ENCODE data around the gene ALAS1. TPM values are rescaled to one million over a fixed set of nuclear protein-coding genes. Genes with fewer than 3 reads are reported as not detected.

The ALAS1 gene
- total and polyA plus RNA-seq, 2 experiments from 2014 or later = 17.8 to 42.8 TPM

DNA sequence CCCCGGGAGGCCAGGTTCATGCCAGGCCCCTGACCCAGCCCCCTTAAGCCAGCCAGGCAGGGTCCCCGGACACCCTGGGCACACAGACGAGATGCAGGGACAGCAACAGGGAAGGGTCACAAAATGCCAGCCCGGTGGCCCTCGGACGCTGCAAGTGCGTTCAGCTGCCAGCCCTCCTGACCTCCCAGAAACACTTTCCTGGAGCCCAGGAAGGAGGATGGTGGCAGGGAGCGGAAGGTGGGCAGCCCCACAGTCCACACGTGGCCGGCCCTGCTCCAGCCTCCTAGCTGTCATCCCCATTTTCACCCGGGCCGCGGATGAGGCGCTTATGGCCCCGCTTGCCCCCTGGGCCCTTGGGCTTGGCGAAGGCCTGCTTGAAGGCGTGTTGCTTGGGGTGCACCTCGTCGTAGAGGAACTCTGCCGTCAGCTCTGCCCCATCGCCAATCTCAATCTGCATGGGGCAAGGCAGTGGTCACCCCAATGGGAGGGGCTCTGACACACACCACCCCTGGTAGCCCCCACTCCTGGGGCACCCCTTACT lies 30.9 kb downstream of the ALAS1 start (continued):
- no peak for TF ChIP-seq ZNF114 (CRISPR knock-in tag; IDR thresholded peaks at IDR 0.05)
- TF ChIP-seq CREB1 (CRISPR knock-in tag; IDR thresholded peaks at IDR 0.05; ENCODE audit: low read depth) = no peak
- TF ChIP-seq NANOG (IDR thresholded peaks at IDR 0.05; ENCODE audit: borderline replicate concordance) = no peak
- no peak for TF ChIP-seq STAT1 (IDR thresholded peaks at IDR 0.05; ENCODE audit: unreplicated experiment)
- no peak for TF ChIP-seq ZNF331 (CRISPR knock-in tag; IDR thresholded peaks at IDR 0.05; ENCODE audit: low read depth)
- TF ChIP-seq, protein P1, sequence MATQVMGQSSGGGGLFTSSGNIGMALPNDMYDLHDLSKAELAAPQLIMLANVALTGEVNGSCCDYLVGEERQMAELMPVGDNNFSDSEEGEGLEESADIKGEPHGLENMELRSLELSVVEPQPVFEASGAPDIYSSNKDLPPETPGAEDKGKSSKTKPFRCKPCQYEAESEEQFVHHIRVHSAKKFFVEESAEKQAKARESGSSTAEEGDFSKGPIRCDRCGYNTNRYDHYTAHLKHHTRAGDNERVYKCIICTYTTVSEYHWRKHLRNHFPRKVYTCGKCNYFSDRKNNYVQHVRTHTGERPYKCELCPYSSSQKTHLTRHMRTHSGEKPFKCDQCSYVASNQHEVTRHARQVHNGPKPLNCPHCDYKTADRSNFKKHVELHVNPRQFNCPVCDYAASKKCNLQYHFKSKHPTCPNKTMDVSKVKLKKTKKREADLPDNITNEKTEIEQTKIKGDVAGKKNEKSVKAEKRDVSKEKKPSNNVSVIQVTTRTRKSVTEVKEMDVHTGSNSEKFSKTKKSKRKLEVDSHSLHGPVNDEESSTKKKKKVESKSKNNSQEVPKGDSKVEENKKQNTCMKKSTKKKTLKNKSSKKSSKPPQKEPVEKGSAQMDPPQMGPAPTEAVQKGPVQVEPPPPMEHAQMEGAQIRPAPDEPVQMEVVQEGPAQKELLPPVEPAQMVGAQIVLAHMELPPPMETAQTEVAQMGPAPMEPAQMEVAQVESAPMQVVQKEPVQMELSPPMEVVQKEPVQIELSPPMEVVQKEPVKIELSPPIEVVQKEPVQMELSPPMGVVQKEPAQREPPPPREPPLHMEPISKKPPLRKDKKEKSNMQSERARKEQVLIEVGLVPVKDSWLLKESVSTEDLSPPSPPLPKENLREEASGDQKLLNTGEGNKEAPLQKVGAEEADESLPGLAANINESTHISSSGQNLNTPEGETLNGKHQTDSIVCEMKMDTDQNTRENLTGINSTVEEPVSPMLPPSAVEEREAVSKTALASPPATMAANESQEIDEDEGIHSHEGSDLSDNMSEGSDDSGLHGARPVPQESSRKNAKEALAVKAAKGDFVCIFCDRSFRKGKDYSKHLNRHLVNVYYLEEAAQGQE (IDR thresholded peaks at IDR 0.05; ENCODE audit: unreplicated experiment) = no peak
- TF ChIP-seq JUNB (IDR thresholded peaks at IDR 0.05; ENCODE audit: unreplicated experiment) = no peak

- Histone ChIP-seq H2AFZ (no peak overlapping the region), H3K4me2 (no peak overlapping the region), H3K36me3 (ENCODE audit: insufficient read depth) (peaks cover 3% of the 10 kb centered on the region; the same call in 1 of the 2 replicates), H3K4me1 (ENCODE audit: insufficient read depth) (no peaks in the 10 kb centered on the region), H3F3A (replicated peaks; ENCODE audit: low read depth) (0 out of 2 replicates have a peak, but pooled peaks cover 5% of the 10 kb centered on the region), H3K9me2 (ENCODE audit: insufficient read depth) (no peaks in the 10 kb centered on the region), H3K27ac (ENCODE audit: low read depth) (no peak overlapping the region), H4K20me1 (replicated peaks; ENCODE audit: insufficient read depth) (0 out of 2 replicates have a peak, but pooled peaks cover 5% of the 10 kb centered on the region), H3K79me2 (replicated peaks; ENCODE audit: insufficient read depth) (no peaks in the 10 kb centered on the region), H3K27me3 (ENCODE audit: insufficient read depth) (no peaks in the 10 kb centered on the region), H3K4me3 (no peak overlapping the region)
- H3K27me3 Mint-ChIP-seq (ENCODE audit: insufficient read depth, low read depth, poor library complexity) = peaks cover 13% of the 10 kb centered on the region
- DNase-seq (ENCODE audit: low spot score) (no peak), ATAC-seq (no peak)
- peaks cover 24% of the 10 kb centered on the region for H3K36me3 Mint-ChIP-seq (ENCODE audit: low read depth)
- peaks cover 8% of the 10 kb centered on the region for H3K4me1 Mint-ChIP-seq
- H3K9me3 Mint-ChIP-seq = no peaks in the 10 kb centered on the region
- H3K4me3 Mint-ChIP-seq = no peak overlapping the region
- H3K27ac Mint-ChIP-seq = no peak overlapping the region
- TF ChIP-seq ZNF462 (CRISPR knock-in tag; IDR thresholded peaks at IDR 0.05) = no peak
- no peak for TF ChIP-seq NANOG (IDR thresholded peaks at IDR 0.05; ENCODE audit: borderline replicate concordance)
- no peak for TF ChIP-seq ZNF331 (CRISPR knock-in tag; IDR thresholded peaks at IDR 0.05; ENCODE audit: low read depth)
- TF ChIP-seq EZH2phosphoT487 (IDR thresholded peaks at IDR 0.05; ENCODE audit: unreplicated experiment) = no peak
- no peak for TF ChIP-seq JUNB (IDR thresholded peaks at IDR 0.05; ENCODE audit: unreplicated experiment)
- TF ChIP-seq EZH2 (IDR thresholded peaks at IDR 0.05; ENCODE audit: low read depth, unreplicated experiment) = no peak
- TF ChIP-seq CREB1 (CRISPR knock-in tag; IDR thresholded peaks at IDR 0.05; ENCODE audit: low read depth) = no peak
- no peak for TF ChIP-seq STAT1 (IDR thresholded peaks at IDR 0.05; ENCODE audit: unreplicated experiment)
- no peak for TF ChIP-seq POLR2AphosphoS5 (IDR thresholded peaks at IDR 0.05; ENCODE audit: low read depth)
- TF ChIP-seq, protein P2, sequence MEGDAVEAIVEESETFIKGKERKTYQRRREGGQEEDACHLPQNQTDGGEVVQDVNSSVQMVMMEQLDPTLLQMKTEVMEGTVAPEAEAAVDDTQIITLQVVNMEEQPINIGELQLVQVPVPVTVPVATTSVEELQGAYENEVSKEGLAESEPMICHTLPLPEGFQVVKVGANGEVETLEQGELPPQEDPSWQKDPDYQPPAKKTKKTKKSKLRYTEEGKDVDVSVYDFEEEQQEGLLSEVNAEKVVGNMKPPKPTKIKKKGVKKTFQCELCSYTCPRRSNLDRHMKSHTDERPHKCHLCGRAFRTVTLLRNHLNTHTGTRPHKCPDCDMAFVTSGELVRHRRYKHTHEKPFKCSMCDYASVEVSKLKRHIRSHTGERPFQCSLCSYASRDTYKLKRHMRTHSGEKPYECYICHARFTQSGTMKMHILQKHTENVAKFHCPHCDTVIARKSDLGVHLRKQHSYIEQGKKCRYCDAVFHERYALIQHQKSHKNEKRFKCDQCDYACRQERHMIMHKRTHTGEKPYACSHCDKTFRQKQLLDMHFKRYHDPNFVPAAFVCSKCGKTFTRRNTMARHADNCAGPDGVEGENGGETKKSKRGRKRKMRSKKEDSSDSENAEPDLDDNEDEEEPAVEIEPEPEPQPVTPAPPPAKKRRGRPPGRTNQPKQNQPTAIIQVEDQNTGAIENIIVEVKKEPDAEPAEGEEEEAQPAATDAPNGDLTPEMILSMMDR (conservative IDR thresholded peaks at IDR 0.05; ENCODE audit: low read depth in 2 of 2) = no peak
- no peak for TF ChIP-seq ZNF114 (CRISPR knock-in tag; IDR thresholded peaks at IDR 0.05)
Measured at GRCh38 chr3:52229656-52230055, 31.7 kb downstream of the ALAS1 start.

Measured in GM23338 (cell line).